Non-pigmented ciliary epithelial cell (primary cell): Measurements from ENCODE around the gene RGS19.
"Not testable (repeated sequence)": the region's sequence is repeated elsewhere in the genome, so short reads cannot be mapped to it uniquely, and the experiment has no call there.

Experiments used
- DNase-seq: peaks from one replicate; pipeline ENCODE4 v3.0.0-alpha.2; 2010; ENCODE audit warnings: low read depth

RGS19 gene

DNA sequence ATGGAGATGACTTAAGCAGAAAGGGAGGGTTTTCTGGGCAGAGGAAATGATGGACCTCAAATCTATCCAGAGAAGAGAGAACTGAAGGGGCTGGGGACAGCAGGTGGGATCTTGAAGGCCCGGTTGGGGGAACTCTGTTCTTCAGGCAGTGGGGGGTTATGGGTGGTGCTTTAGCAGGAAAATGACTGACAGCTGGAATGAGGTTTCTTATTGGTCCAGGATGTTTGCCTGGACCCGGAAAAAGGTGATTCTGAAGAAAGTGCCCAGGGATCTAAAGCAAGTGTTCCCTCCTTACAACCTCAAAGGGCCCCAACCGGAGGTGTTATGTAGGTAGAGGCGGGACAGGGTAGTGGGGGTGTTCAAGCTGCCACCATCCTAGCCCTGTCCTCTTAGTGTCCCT is 16.1 kb upstream of the RGS19 start:
- DNase-seq: no peak

DNA sequence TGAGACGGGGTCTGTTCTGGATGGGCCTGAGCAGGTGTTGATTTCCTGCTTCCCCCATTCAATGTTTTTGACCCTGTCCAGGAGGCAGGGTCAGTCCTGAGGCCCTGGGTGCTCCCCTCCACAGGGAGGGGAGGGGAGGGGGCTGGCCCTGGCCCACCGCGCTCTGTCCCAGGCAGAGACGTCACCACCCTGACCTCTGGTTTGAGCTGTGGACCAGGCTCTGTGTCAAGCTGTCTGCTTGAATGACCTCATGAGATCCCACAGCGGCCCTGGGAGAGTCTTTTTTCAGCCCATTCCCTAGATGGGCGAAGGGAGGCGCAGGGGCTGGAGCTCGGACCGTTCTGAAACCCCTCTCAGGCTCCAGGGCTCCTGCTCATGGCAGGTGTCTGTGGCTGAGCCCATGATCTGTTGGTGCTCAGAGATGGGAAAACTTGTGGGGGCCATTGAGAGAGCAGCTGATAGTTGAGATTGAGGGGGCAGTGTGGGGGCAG is 13.7 kb upstream of the RGS19 start:
- DNase-seq: no peak

DNA sequence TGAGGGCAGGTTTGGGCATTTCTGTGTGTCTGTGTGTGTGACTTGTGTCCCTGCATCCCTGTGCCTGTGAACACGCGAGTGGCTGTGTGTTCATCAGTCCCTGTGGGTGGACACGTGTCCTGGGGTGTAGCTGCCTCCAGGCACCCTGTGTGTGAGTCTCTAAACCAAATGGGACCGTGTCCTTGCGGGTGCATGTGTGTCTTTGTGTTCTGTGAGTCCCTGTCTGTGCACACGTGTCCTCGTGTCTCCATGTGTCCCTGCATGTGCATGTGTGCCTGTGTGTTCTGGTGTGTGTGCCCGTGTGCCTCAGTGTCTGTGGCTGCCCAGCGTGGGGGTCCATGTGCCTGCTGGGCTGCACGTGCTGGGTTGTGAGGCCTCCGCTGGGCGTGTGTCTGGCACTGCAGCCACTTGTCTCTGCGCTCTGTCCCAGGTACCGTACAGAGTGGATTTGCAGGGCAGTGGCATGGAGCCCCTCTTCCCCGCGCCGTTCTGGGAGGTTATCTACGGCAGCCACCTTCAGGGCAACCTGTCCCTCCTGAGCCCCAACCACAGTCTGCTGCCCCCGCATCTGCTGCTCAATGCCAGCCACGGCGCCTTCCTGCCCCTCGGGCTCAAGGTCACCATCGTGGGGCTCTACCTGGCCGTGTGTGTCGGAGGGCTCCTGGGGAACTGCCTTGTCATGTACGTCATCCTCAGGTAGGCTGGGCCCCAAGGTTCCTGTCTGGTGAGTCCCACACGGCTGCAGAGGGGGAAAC is 13.1 kb upstream of the RGS19 start:
- DNase-seq: no peak

DNA sequence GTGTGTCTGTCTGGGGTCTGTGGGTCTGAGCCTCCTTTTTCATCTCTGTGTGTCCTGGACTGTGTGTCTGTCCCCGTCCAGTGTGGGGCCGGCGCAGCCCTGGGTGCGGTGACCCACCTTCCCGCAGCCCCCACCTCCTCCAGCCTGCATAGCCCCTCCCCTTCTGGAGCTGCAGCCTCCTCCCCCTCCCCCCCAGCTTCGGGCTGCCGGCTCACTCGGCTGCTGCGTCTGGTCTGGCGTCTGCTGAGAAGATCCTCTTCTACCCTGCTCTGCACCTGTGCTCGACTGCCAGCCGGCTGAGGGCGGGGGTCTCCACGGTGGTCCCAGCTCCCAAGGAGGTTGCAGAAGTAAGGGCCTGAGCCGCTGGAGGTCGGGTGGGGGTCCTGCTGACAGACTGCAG is 12.5 kb upstream of the RGS19 start:
- DNase-seq: no peak

DNA sequence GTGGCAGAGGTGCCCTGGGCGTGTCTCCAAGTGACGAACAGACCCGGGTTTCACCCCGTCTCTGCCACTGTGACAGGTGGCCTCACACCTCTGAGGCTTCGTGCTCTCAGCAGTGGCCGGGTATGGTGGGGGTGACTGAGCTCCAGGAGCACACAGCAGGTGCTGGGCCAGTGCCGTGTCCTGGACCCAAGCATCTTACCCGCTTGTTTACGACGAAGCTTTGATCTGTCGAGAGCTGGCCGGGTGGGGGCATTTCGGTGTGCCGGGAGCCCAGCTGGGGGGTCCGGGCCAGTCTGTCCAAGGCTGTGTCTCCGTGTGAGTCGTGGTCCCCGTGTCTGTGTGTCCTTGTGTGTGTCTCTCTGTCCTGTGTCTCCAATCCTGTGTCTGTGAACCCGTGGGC is 12.0 kb upstream of the RGS19 start:
- no peak for DNase-seq

DNA sequence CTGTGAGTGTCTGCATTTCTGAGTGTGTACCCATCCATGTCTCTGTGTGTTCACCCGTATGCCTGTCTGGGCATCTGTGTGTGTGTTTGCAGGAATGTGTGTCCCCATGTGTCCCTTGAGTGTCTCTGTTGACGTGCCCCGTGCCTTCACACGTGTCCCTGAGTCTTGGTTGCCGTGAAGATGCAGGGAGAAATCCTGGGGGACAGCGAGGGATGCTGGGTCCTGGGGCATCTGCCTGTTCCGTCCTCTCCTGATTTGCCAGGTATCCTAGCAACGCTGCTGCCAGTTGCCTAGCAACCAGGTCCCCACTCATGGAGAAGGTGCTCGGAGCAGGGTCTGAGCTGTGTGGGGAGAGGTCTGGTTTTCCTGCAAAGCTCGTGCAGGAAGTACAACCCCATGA is 10.8 kb upstream of the RGS19 start:
- DNase-seq: no peak

DNA sequence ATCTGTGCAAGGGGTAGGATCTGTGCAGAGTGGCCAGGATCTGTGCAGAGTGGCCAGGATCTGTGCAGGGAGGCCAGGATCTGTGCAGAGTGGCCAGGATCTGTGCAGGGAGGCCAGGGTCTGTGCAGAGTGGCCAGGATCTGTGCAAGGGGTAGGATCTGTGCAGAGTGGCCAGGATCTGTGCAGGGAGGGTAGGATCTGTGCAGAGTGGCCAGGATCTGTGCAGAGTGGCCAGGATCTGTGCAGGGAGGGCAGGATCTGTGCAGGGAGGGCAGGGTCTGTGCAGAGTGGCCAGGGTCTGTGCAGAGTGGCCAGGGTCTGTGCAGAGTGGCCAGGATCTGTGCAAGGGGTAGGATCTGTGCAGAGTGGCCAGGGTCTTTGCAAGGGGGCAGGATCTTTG is 9.3 kb upstream of the RGS19 start:
- not testable (repeated sequence) for DNase-seq

DNA sequence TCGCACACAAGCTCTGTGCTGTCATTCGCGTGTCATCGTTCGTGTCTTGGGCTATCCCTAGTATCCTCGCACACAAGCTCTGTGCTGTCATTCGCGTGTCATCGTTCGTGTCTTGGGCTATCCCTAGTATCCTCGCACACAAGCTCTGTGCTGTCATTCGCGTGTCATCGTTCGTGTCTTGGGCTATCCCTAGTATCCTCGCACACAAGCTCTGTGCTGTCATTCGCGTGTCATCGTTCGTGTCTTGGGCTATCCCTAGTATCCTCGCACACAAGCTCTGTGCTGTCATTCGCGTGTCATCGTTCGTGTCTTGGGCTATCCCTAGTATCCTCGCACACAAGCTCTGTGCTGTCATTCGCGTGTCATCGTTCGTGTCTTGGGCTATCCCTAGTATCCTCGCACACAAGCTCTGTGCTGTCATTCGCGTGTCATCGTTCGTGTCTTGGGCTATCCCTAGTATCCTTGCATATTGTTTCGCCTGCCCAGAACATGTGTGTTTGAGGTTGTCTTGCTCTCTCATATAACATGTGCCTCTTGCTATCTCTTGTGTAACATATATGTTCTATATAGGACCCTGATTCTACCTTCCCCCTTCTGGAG is 8.0 kb upstream of the RGS19 start:
- not testable (repeated sequence) for DNase-seq

DNA sequence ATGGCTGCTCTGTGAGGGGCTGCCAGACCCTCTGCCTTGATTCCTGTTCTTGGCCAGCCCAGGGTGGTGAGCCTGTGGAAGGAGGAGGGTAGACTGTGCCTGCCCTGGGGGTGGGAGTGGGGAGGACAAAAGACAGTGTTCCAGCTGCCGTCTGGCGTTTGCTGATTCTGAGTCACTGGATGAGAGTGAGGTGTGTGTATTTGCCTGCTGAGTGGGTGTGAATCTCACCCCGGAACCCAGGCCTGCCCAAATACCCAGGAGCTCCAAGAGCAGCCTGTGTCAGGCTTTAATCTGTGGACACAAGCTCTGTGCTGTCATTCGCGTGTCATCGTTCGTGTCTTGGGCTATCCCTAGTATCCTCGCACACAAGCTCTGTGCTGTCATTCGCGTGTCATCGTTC is 7.5 kb upstream of the RGS19 start:
- no peak for DNase-seq

DNA sequence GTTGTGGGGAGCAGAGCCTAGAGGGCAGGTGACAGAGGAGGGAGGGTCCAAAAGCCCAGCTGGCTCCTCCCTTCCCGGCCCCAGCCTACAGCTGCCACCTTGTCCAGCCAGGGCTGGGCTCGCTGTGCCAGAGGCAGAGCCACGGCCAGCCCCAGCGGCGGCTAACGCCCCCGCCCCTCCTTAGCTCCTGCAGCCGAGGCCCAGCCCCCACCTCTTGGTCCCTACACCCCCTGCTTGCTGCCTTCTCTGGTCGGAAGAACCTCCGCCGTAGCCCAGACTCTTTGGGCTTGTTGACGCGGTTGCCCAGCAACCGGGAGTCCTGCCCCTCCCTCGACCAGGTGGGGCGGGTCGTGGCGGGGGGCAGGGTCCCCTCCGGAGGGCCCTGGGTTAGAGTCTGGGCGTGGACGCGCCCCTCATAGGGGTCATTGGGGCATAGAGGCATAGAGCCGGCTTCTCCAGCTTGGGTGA is 5.4 kb upstream of the RGS19 start:
- no peak for DNase-seq

DNA sequence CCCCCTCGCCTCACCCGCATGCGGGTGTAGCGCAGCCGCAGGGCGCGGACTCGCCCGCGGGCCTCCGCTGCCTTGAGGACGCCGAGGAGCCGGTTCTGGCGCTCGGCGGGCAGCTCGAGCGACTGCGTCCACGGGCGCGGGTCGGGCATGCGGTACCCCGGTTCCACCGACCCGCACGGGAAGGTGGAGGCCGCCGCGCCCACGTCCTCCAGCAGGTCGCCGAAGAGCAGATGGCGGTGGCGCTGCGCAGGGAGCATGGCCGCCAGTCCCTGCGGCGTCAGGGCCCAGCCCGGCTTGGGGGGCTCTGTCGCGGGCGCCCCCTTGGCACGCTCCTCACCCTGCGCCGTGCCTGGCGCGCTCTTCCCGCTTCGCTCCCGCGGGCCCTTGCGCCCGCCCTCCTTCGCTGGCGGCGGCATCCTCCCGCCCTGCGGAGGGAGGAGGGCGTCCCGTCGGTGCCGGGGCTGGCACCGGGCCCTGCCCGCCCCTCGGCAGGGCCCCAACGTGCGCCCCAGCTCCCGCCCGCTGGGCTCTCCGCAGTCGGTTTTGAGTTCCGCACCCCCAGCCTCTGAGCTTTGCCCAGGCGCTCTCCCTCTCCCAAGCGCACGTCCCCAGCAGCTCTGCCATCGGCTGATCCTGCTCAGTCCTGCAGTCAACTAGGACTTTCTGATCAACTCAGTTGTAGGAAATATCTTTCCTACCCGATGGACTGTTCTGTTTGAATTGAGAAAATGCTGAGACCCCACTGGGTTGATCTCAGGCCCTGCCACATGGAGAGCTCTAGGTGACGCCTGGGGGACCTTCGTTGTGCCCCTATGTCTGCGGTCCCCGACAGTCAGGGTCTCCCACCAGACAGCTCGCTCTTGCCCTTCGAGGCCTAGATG is 4.7 kb upstream of the RGS19 start, which contains the start of gene LKAAEAR1:
LKAAEAR1 (minus strand) TSS at position 595 of the 881 bp plus-strand sequence; CDS start at position 416, 179 bp downstream.
- DNase-seq: no peak

DNA sequence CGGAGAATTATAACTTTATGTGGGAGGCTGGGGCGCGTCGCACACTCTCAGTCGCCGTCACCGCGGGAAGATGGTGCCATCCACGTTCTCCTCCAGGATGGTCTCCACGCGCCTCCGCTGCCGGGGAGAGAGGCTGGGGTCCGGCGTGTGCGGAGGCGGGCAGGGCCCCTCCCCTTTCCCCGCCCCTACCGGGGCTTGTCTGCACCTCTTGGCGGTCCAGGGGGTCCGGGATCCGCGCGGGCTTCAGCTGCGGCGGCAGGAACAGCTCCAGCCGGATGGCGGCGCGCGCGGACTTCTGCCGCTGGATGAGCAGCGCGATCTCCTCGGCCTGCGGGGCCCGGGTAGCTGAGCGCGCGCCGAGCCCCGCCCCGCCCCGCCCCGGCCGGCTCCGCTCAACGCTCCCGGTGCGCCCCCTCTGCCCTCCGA is 4.1 kb upstream of the RGS19 start:
- DNase-seq: no peak

DNA sequence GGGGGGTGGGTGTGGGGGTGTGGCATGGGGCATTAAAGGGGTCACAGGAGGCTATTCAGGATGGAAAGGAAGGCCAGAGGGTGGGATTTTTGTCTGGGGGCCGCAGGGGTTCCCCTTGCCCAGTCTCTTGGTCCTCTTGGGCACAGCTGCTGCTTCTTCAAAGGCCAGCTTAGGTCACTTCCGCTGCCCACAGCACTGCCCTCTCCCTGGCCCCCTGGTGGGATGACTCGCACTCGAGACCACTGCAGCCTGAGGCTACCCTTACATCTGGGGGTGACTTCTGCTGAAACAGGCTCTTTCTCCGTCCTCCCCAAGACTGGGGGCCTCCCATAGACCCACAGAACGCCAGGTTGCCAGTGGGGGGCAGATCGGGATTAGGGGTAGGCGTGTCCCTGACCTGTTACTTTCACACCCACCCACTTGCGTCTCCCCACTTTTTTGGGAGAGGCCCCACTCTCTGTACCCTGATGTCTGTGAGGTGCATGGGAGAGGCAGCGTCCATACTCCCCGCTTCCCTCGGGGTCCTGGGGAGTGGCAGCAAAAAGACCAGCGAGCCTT is 3.6 kb upstream of the RGS19 start:
- no peak for DNase-seq

DNA sequence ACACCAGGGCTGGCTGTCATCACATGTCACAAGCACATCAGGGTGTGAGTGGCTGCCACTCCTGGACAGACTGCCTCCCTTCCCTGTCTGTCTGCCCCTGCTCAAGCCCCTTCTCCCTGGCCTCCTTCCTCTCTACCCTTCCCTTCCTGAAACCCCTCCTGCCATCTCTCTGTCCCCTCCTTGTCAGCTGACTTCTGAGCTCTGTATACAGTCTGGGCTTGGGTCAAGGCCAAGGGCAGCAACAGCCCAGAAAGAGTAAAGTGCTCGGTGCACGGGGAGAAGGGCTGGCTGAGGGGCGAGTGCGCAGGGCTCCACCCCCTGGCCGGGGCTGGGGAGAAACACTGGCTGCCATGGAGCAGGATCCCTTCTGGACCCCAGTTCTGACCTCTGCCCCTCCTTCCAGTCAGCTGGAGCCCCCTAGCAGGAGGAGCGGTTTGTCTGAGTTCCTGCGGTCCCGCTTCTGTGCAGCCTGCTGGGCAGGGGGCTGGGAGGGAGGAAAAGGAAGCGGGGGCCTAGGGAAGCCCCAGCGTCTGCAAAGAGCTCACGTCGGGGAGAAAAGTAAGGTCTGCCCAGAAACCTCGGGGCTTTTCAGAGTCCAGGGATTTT is 2.9 kb upstream of the RGS19 start:
- DNase-seq: no peak

DNA sequence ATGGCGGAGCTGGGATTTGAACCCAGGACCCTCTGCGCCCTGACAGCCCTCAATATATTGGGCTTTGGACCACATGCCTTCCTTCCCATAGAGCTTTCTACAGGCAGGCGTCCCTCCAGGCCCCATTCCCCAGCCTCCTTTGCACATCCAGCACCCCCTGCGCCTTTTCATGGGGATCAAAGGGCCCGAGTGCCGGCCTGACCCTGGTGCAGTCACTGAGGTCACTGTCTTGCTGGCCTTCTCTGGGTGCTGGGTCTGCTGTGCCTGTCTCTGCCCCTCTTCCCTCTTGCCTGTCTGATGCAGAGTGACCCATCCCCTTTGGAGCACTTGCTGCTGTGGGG is 2.3 kb upstream of the RGS19 start:
- DNase-seq: no peak

DNA sequence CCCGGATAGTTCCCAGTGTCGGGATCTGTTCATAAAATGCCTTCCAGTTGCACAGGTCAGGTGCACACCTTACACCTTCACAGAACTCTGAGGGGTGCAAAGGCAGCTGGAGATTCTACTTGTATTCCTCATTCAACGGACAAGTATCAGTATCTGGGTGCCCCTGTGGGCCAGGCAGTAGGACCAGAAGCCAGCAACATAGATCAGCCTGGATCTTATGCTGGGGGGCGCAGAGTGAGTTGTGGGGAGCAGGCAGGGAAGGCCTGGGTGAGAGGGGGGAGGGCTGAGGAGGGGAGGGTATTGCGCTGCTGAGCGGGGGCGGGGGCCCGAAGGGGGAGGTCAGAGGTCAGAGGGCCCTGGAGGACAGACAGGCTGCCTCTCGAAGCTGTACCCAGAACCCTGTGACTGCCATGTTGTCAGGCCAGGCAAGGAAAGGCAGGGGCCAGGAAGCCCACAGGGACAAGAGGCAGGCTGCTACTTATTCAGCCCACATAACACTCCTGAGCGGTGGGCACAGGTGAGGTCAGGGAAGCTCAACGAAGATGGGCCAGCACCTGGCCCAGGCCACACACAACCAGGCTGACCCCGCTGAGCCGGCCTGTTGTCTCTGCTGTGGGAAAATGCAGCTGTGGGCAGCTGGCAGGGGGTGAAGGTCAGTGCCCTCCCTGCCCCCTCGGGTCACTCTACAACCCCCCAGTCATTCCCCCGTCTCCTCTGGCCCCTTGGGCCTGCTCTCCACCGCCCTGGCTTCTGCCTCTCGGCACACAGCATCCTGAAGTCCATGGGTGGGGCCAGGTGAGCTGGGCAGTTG is 1.7 kb upstream of the RGS19 start:
- no peak for DNase-seq

DNA sequence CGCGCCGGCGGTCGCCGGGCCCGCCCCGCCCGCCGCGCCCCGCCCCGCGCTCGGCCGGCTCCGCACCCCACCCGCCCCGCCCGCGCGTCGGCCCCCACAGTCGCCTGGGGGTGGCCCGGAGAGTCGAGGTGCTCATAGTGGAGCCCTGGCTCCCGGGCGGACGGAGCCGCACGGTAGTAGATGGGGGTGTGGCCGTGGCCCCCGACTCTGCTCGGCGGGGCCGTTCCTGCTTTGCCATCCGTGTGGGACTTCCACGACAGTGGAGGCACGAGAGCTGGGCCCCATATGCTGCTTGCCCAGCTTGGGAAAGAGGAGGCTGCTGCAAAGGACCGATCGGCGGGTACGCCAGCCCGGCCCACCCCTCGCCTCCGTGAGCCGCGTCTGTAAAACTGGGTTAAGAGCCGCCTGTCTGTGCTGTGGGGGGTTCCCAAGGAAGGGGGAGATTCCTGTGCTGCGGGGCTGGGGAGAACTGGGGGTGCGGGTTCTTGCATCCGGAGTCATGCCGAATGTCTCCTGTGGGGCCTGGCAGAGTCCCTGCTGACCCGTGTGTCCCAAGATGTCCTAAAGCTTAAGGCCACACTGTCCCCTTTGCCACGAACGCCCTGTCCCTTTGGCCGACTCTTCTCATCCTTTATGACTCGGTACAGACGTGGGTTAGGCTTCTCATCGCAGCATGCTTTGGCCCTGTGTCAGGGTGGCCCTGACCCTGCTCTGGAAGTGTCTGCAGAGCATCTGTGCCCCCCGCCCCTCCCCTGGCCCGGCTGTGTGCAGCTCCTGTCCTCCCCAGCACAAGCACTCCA is 895 bp upstream of the RGS19 start, which contains the start of gene OPRL1:
OPRL1 (plus strand) TSS at position 70 of the 800 bp plus-strand sequence. CDS start 12,639 bp downstream, outside the sequence.
- no peak for DNase-seq

DNA sequence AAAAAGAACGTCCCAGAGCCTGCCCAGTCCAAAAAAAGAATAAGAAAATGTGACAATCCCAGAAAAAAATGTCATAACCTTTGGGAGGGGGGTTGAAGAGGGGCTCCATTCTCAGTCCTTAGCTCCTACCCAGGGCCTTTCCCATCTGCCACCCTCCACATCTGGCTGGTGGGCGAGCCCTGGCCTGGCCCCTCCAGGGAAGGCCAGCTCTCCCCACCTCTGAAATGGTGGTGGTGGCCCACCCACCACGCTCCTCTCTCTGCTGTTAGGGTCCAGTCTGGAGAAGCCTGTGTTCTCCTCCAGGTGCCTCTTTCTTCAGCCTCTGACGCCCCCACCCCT is 415 bp downstream of the RGS19 start:
- no peak for DNase-seq

DNA sequence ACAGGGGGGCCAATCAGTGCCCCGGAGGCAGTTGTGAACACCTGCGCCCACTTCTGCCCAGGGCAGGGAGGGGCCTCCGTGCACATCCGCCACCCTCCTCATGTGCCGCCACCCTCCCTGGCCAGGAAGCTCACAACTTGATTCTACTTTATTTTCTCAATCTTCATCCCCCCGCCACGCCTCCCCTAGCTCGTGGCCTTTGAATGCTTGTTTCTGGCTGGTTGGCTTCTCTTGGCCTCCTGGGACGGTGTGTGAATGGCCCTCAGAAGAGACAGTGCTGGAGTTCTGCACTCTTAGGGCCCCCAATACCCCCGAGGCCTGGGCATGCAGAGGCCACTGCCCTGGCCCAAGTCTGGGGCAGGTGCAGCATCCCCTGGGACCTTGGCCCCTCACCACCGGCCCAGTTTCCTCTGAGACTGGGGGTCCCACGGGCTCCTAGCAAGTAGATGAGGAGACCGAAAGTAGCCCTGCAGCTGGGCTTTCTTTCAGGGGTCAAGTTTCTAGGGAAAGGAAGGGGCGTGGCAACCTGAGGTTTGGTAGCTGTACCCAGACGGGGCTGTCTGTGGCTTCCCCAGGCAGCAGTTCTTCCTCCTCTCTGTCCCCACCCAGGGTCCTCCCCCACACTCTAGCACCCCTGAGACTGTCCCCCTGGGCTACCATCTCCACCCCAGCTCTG is 1.3 kb downstream of the RGS19 start:
- DNase-seq: no peak

DNA sequence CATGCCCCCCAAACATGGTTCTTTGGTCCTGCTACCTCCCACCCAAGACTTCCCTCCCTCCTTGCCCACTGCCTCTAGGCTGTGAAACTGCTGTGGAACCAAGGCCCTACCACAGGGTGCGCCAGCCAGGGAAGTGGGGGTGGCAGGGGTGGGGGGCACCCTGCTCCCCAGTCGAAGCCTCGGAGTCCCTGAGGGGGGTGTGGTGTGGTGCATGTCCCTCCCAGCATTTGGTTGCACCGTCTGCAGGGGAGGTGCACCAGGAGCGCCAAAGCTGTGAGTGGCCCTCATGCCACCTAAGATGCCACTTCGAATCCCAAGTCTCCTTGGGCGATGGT is 1.8 kb downstream of the RGS19 start:
- DNase-seq: no peak
